CD4-positive, CD25-positive, alpha-beta regulatory T cell (primary cell): ENCODE measurements around the gene PIK3CG. TPM values are rescaled to one million over a fixed set of nuclear protein-coding genes. Genes with fewer than 3 reads are reported as not detected.
A peak's percentile ranks its signal among the peaks of the same experiment; 100 is the strongest.

ENCODE experiments used
- ATAC-seq, 2 donors: fragments of 150-1000 bp; cut with Tn5 transposase; one replicate each; pipeline ENCODE4 v1.10.0; 2021; ENCODE audit warnings: low read depth in 2 of 2, moderate number of reproducible peaks in 2 of 2, moderate library complexity in 1 of 2
- DNase-seq, 3 donors: peaks; one replicate each; pipeline versions ENCODE4 v3.0.0 to v3.0.0-alpha.2; 2012 to 2022; ENCODE audit warnings: mixed read lengths in 1 of 3
- H3K27ac ChIP-seq: one replicate; pipeline ENCODE4 v1.7.0; 2013; ENCODE audit warnings: mild to moderate bottlenecking, low read length; ENCODE audit not compliant: insufficient read depth, poor library complexity, severe bottlenecking
- H3K27me3 ChIP-seq: one replicate; pipeline ENCODE4 v1.7.0; 2013; ENCODE audit warnings: low read length; ENCODE audit not compliant: control insufficient read depth, insufficient read depth
- H3K36me3 ChIP-seq: one replicate; pipeline ENCODE4 v1.7.0; 2013; ENCODE audit warnings: mild to moderate bottlenecking, low read length, moderate library complexity; ENCODE audit not compliant: control insufficient read depth, insufficient read depth
- H3K4me1 ChIP-seq: 2 replicates; pipeline ENCODE4 v1.7.0; 2013; ENCODE audit warnings: mild to moderate bottlenecking, low read length; ENCODE audit not compliant: insufficient read depth, control insufficient read depth, poor library complexity, severe bottlenecking
- H3K4me3 ChIP-seq: one replicate; pipeline ENCODE4 v1.7.0; 2013; ENCODE audit warnings: low read depth, mild to moderate bottlenecking, low read length, moderate library complexity
- H3K9me3 ChIP-seq, 2 experiments: 1 replicate in 1 of 2; 2 replicates in 1 of 2; pipeline ENCODE4 v1.7.0; 2013; ENCODE audit warnings: low read length in 2 of 2, mild to moderate bottlenecking in 1 of 2, moderate library complexity in 1 of 2; ENCODE audit not compliant: control insufficient read depth in 2 of 2
- H3K27ac Mint-ChIP-seq, 3 donors: one replicate each; pipeline ENCODE4 v1.8.0; 2020 to 2022; ENCODE audit warnings: mild to moderate bottlenecking in 3 of 3, mixed read lengths in 3 of 3, moderate library complexity in 2 of 3
- H3K27me3 Mint-ChIP-seq: one replicate; pipeline ENCODE4 v1.8.0; 2022; ENCODE audit warnings: mild to moderate bottlenecking, mixed read lengths
- H3K36me3 Mint-ChIP-seq: one replicate; pipeline ENCODE4 v1.8.0; 2020; ENCODE audit warnings: mixed read lengths
- H3K4me1 Mint-ChIP-seq, 4 donors: one replicate each; pipeline ENCODE4 v1.8.0; 2020 to 2022; ENCODE audit warnings: mixed read lengths in 4 of 4, mild to moderate bottlenecking in 1 of 4
- H3K4me3 Mint-ChIP-seq, 4 donors: one replicate each; pipeline ENCODE4 v1.8.0; 2020 to 2022; ENCODE audit warnings: mild to moderate bottlenecking in 4 of 4, mixed read lengths in 4 of 4, moderate library complexity in 3 of 4
- H3K9me3 Mint-ChIP-seq, 7 donors: one replicate each; pipeline ENCODE4 v1.8.0; 2020 to 2022; ENCODE audit warnings: mixed read lengths in 7 of 7, mild to moderate bottlenecking in 3 of 7, moderate library complexity in 2 of 7
- polyA plus RNA-seq, 4 donors: library from polyadenylated mRNA; unstranded; fragments of 300-500 nt; fragmentation: Illumina TruSeq; gene quantifications; one replicate each; pipeline ENCODE4 v1.2.3, GENCODE V29; 2021
- total RNA-seq: library from RNA; stranded (reverse); gene quantifications from one replicate; pipeline ENCODE4 v1.2.3, GENCODE V29; 2022

The PIK3CG gene
- total and polyA plus RNA-seq, 5 donors from 2014 or later: 16.8 to 35.4 (median 20.9) TPM

DNA sequence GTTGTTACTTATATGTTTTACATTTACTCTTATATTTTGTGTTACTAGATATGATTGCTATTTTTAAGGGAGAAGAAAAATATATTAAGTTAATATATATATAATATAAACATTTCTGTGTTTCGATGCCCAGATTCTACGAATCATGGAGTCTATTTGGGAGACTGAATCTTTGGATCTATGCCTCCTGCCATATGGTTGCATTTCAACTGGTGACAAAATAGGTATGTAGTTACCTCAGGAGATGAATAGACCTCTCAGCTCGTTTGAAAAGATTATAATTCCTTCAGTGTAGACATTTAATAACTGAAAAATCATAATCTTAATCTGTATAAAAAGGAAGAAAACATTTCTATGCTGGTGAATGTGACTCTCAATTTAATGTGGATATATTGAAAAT lies 16.9 kb downstream of the PIK3CG start:
- no peak for ATAC-seq
- peaks cover 9 to 22% (median 15%) of the 10 kb centered on the region in 4 donors for H3K4me1 Mint-ChIP-seq
- peaks cover 0 to 1% (median 0%) of the 10 kb centered on the region in 7 donors for H3K9me3 Mint-ChIP-seq
- Histone ChIP-seq H3K27ac (no peak overlapping the region), H3K27me3 (no peaks in the 10 kb centered on the region), H3K4me1 (no peaks in the 10 kb centered on the region), H3K9me3 (no peaks in the 10 kb centered on the region), H3K4me3 (no peak overlapping the region), H3K36me3 (peaks cover 99% of the 10 kb centered on the region)
- H3K4me3 Mint-ChIP-seq: no peak overlapping the region
- H3K27ac Mint-ChIP-seq: no peak overlapping the region
- H3K27me3 Mint-ChIP-seq: no peaks in the 10 kb centered on the region
- H3K36me3 Mint-ChIP-seq: peaks cover 86% of the 10 kb centered on the region
- no peak for DNase-seq

DNA sequence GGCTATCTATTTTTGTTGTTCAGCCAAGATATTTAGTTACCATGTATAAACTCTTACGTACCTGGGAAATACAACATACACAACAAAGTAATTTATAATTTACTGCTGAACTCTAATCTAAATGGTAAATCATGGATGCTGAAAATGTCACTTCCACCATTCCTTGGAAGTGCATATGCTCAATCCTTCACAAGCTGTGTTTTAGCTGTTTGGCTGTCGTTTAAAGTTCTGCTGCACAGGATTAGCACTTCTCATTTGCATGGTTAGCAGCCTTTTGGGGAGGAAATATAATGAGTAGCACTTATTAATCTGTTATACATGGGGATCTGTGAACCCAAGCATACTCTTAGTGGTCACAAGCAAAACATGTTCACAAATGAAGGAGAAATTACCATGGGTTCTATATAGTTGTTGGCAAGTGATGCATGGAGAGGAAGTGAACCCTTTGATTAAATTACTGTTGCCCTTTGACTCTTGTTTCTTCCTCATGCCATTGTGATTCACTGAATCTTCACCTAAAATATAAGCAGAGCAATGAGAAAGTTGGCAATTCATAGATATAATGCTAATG lies 18.5 kb downstream of the PIK3CG start:
- Mint-ChIP-seq H3K9me3 (peaks cover 0 to 1% (median 0%) of the 10 kb centered on the region in 7 donors), H3K36me3 (peaks cover 81% of the 10 kb centered on the region), H3K4me1 (peaks cover 4 to 10% (median 6%) of the 10 kb centered on the region in 4 donors), H3K27ac (peak overlapping the region in 2 of 3 donors; percentile 3 to 37), H3K27me3 (no peaks in the 10 kb centered on the region), H3K4me3 (no peak overlapping the region)
- Histone ChIP-seq H3K36me3 (peaks cover 100% of the 10 kb centered on the region), H3K4me1 (no peaks in the 10 kb centered on the region), H3K27me3 (no peaks in the 10 kb centered on the region), H3K27ac (no peak overlapping the region), H3K4me3 (no peak overlapping the region), H3K9me3 (no peaks in the 10 kb centered on the region)
- DNase-seq: no peak
- no peak for ATAC-seq

DNA sequence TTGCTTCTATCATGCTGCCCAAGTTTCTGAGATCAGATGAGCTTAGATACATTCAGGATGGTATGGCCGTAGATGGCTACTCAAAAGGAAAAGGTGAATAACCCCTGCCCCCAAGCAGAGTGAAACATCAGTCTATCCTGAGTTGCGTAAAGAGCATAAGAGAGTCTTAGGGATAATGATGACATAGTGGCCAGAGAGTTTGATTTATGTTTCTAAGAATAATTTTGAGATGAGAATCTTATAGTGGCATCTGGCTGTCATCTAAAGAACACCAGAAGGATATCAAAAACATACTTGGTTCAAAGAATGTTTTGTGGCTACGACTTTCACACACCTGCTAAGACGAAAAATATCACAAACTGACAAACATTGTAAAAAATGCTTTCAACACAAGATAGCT lies 20.6 kb downstream of the PIK3CG start:
- H3K27ac ChIP-seq: no peak overlapping the region
- no peak for DNase-seq
- Mint-ChIP-seq H3K4me3 (no peak overlapping the region), H3K4me1 (peaks cover 3 to 10% (median 7%) of the 10 kb centered on the region in 4 donors), H3K36me3 (peaks cover 72% of the 10 kb centered on the region), H3K9me3 (peaks cover 0 to 1% (median 0%) of the 10 kb centered on the region in 7 donors), H3K27ac (peak overlapping the region in 1 of 3 donors; percentile 52), H3K27me3 (no peaks in the 10 kb centered on the region)
- H3K36me3 ChIP-seq: peaks cover 96% of the 10 kb centered on the region
- H3K4me3 ChIP-seq: no peak overlapping the region
- no peaks in the 10 kb centered on the region for H3K27me3 ChIP-seq
- no peaks in the 10 kb centered on the region for H3K4me1 ChIP-seq
- no peaks in the 10 kb centered on the region for H3K9me3 ChIP-seq
- ATAC-seq: no peak

DNA sequence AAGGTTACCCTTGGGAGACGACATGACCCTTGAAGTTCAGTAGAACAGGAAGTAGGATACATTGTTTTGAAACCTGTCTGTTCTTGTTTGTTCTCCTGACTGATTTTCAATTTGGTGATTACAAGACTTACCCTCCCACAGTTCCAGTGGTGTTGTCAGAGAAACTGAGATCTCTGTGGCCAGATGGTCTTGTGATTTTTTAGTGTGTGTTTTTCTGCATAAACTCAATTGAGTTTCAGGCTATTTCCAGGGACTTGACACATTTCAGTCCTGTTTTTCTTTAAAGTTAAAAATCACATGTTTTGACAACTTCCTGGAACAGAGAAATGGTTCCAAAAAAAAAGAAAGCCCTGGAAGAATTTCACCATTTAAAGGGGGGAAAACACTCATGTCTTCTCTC lies 22.3 kb downstream of the PIK3CG start:
- peaks cover 0 to 1% (median 0%) of the 10 kb centered on the region in 7 donors for H3K9me3 Mint-ChIP-seq
- no peak overlapping the region for H3K27ac ChIP-seq
- no peak overlapping the region for H3K4me3 Mint-ChIP-seq
- no peaks in the 10 kb centered on the region for H3K27me3 ChIP-seq
- no peaks in the 10 kb centered on the region for H3K27me3 Mint-ChIP-seq
- no peaks in the 10 kb centered on the region for H3K9me3 ChIP-seq
- no peak for DNase-seq
- H3K4me3 ChIP-seq: no peak overlapping the region
- H3K36me3 ChIP-seq: peaks cover 96% of the 10 kb centered on the region
- H3K4me1 Mint-ChIP-seq: peaks cover 2 to 6% (median 4%) of the 10 kb centered on the region in 4 donors
- H3K27ac Mint-ChIP-seq: peak overlapping the region in 1 of 3 donors; percentile 17
- ATAC-seq: no peak
- peaks cover 76% of the 10 kb centered on the region for H3K36me3 Mint-ChIP-seq
- H3K4me1 ChIP-seq: no peaks in the 10 kb centered on the region

DNA sequence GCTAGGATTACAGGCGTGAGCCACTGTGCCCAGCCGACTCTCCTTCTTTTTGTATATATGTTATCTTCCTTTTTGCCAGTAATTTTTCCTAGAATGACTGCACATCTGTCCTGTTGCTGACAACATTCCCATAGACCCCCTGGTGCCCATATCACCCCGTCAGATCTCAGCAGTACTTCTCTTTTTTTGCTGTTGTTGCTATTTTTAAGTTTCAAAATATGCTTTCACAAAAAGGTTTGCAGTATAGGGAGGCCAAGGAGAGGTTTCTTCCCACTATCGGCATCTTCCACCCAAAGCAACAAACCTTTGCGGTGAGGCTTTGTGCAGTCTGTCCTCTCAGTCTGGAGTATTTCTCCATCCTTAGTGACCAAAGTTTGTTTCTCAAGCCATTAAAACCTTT lies 23.1 kb downstream of the PIK3CG start:
- Histone ChIP-seq H3K27me3 (no peaks in the 10 kb centered on the region), H3K36me3 (peaks cover 96% of the 10 kb centered on the region), H3K4me3 (no peak overlapping the region), H3K27ac (no peak overlapping the region), H3K4me1 (no peaks in the 10 kb centered on the region), H3K9me3 (no peaks in the 10 kb centered on the region)
- Mint-ChIP-seq H3K27ac (no peak overlapping the region), H3K27me3 (no peaks in the 10 kb centered on the region), H3K4me1 (peaks cover 2 to 7% (median 5%) of the 10 kb centered on the region in 4 donors), H3K9me3 (peaks cover 0 to 1% (median 0%) of the 10 kb centered on the region in 7 donors), H3K4me3 (no peak overlapping the region), H3K36me3 (peaks cover 76% of the 10 kb centered on the region)
- ATAC-seq: no peak
- no peak for DNase-seq

GRCh38 chr7:106890952-106891351 lies 25.9 kb downstream of the PIK3CG start:
- Mint-ChIP-seq H3K9me3 (no peaks in the 10 kb centered on the region), H3K27me3 (no peaks in the 10 kb centered on the region), H3K4me1 (peaks cover 4 to 9% (median 6%) of the 10 kb centered on the region in 4 donors), H3K4me3 (no peak overlapping the region), H3K27ac (no peak overlapping the region), H3K36me3 (peaks cover 57% of the 10 kb centered on the region)
- Histone ChIP-seq H3K36me3 (peaks cover 84% of the 10 kb centered on the region), H3K9me3 (no peaks in the 10 kb centered on the region), H3K27ac (no peak overlapping the region), H3K4me3 (no peak overlapping the region), H3K4me1 (no peaks in the 10 kb centered on the region), H3K27me3 (no peaks in the 10 kb centered on the region)
- no peak for ATAC-seq
- no peak for DNase-seq

- peak overlapping the region in 2 of 3 donors; percentile 30 to 92 for H3K27ac Mint-ChIP-seq
Observed at GRCh38 chr7:106891548-106892410, 26.7 kb downstream of the PIK3CG start.

More at GRCh38 chr7:106891548-106892410, 26.7 kb downstream of the PIK3CG start:
- no peak overlapping the region for H3K27ac ChIP-seq
- DNase-seq (no peak), ATAC-seq (no peak)
- no peak overlapping the region for H3K4me3 ChIP-seq
- Mint-ChIP-seq H3K9me3 (peaks cover 0 to 3% (median 0%) of the 10 kb centered on the region in 7 donors), H3K4me1 (peaks cover 4 to 10% (median 7%) of the 10 kb centered on the region in 4 donors), H3K36me3 (peaks cover 57% of the 10 kb centered on the region), H3K27me3 (no peaks in the 10 kb centered on the region), H3K4me3 (no peak overlapping the region)
- no peaks in the 10 kb centered on the region for H3K27me3 ChIP-seq
- H3K4me1 ChIP-seq: no peaks in the 10 kb centered on the region
- H3K9me3 ChIP-seq: no peaks in the 10 kb centered on the region
- peaks cover 83% of the 10 kb centered on the region for H3K36me3 ChIP-seq
